CD8-positive, alpha-beta memory T cell (primary cell): ENCODE results near the gene FAM13A. TPM values are rescaled to one million over a fixed set of nuclear protein-coding genes. Genes with fewer than 3 reads are reported as not detected.

ENCODE experiments used
- CTCF ChIA-PET: fragments of 350-600 bp; sonication (Branson Sonifier 250); formaldehyde crosslinking; loops from one replicate; lab custom pipeline; 2021; ENCODE audit warnings: antibody characterized with exemption; lab: Charles Lee
- POLR2A ChIA-PET: fragments of 350-600 bp; sonication (Branson Sonifier 250); formaldehyde crosslinking; loops from one replicate; lab custom pipeline; 2021; ENCODE audit warnings: antibody characterized with exemption; lab: Charles Lee
- DNase-seq, 5 donors: peaks; one replicate each; pipeline versions ENCODE4 v3.0.0 to v3.0.0-alpha.2; 2020 to 2022; ENCODE audit warnings: mixed read lengths in 1 of 5
- H3K27ac ChIP-seq: one replicate; pipeline ENCODE4 v1.7.0; 2013; ENCODE audit warnings: low read depth, mild to moderate bottlenecking, low read length, moderate library complexity
- H3K27me3 ChIP-seq: 2 replicates; pipeline ENCODE4 v1.7.0; 2013; ENCODE audit warnings: low read length, mild to moderate bottlenecking; ENCODE audit not compliant: insufficient read depth, poor library complexity, severe bottlenecking
- H3K36me3 ChIP-seq: 2 replicates; pipeline ENCODE4 v1.7.0; 2013; ENCODE audit warnings: mild to moderate bottlenecking, low read length, moderate library complexity; ENCODE audit not compliant: insufficient read depth
- H3K4me1 ChIP-seq: 2 replicates; pipeline ENCODE4 v1.7.0; 2013; ENCODE audit warnings: mild to moderate bottlenecking, low read length, moderate library complexity; ENCODE audit not compliant: insufficient read depth
- H3K4me3 ChIP-seq: 2 replicates; pipeline ENCODE4 v1.7.0; 2013; ENCODE audit warnings: mild to moderate bottlenecking, low read length
- H3K9me3 ChIP-seq: 2 replicates; pipeline ENCODE4 v1.7.0; 2013; ENCODE audit warnings: mild to moderate bottlenecking, low read length
- H3K27ac Mint-ChIP-seq, 8 donors: one replicate each; pipeline ENCODE4 v1.8.0; 2020 to 2021; ENCODE audit warnings: mixed read lengths in 8 of 8, mild to moderate bottlenecking in 6 of 8, inconsistent platforms in 3 of 8, moderate library complexity in 3 of 8
- H3K27me3 Mint-ChIP-seq, 2 donors: one replicate each; pipeline ENCODE4 v1.8.0; 2020 to 2021; ENCODE audit warnings: mixed read lengths in 2 of 2, mild to moderate bottlenecking in 1 of 2, moderate library complexity in 1 of 2
- H3K36me3 Mint-ChIP-seq, 3 donors: one replicate each; pipeline ENCODE4 v1.8.0; 2020 to 2021; ENCODE audit warnings: mixed read lengths in 3 of 3, inconsistent platforms in 1 of 3, mild to moderate bottlenecking in 1 of 3
- H3K4me1 Mint-ChIP-seq, 3 donors: one replicate each; pipeline ENCODE4 v1.8.0; 2020 to 2021; ENCODE audit warnings: mixed read lengths in 3 of 3, inconsistent platforms in 1 of 3, mild to moderate bottlenecking in 1 of 3
- H3K4me3 Mint-ChIP-seq, 7 donors: one replicate each; pipeline ENCODE4 v1.8.0; 2020 to 2021; ENCODE audit warnings: mixed read lengths in 7 of 7, mild to moderate bottlenecking in 6 of 7, moderate library complexity in 4 of 7, inconsistent platforms in 2 of 7
- H3K9me3 Mint-ChIP-seq, 5 donors: one replicate each; pipeline ENCODE4 v1.8.0; 2020 to 2022; ENCODE audit warnings: mixed read lengths in 5 of 5, mild to moderate bottlenecking in 3 of 5, moderate library complexity in 2 of 5, inconsistent platforms in 1 of 5
- polyA plus RNA-seq: library from polyadenylated mRNA; unstranded; fragments of 300-500 nt; fragmentation: Illumina TruSeq; gene quantifications from one replicate; pipeline ENCODE4 v1.2.3, GENCODE V29; 2021
- total RNA-seq, 2 experiments: library from RNA; stranded (reverse); gene quantifications; one replicate each; pipeline ENCODE4 v1.2.3, GENCODE V29; 2021

The FAM13A gene
- total and polyA plus RNA-seq, 3 experiments from 2014 or later, result 1.4 to 1.6 (median 1.4) TPM

GRCh38 chr4:88976775-88977035, 80.3 kb downstream of the FAM13A start:
- Mint-ChIP-seq H3K4me1 (no peaks in the 10 kb centered on the region), H3K36me3 (peaks cover 0 to 3% (median 0%) of the 10 kb centered on the region in 3 donors), H3K27me3 (peaks cover 2 to 23% of the 10 kb centered on the region in 2 donors), H3K4me3 (no peak overlapping the region), H3K9me3 (peaks cover 5 to 8% (median 6%) of the 10 kb centered on the region in 5 donors), H3K27ac (no peak overlapping the region)
- Histone ChIP-seq H3K27me3 (no peaks in the 10 kb centered on the region), H3K9me3 (no peaks in the 10 kb centered on the region), H3K4me3 (no peak overlapping the region), H3K27ac (no peak overlapping the region), H3K36me3 (no peaks in the 10 kb centered on the region), H3K4me1 (no peaks in the 10 kb centered on the region)
- CTCF ChIA-PET, result no interaction called here
- POLR2A ChIA-PET, result no interaction called here
- DNase-seq, result no peak

DNA sequence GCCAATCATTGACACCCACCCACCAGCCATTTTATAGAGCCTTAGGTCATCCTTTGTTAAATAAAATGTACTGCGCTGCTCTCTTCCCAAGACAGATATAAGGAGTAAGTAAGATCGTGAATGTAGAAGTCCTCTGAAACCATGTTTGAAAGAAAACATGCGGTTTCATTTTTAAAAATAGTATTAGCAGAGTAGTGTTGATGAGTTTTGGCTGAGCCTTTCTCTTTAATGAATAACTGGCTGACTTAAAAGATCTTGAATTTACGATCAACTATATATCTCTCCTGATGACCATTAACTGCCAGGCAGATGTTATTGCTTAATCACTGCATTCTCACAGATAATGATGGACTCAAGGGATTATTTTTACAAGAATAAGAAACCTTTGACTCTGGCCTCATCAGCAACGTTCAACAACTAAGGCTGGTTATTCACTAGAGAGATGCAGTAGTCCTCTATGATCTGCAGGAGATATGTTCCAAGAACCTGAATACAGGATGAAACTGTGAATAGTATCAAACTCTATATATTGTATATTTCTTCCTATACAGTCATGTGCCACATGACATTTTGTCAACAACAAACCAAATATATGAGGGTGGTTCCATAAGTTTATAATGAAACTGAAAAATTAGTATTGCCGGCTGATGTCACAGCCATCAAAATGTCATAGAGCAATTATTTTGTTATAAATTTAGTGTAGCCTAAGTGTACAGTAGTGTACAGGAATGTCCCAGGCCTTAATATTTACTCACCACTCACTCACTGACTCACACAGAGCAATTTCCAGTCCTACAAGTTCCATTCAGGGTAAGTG, 80.8 kb downstream of the FAM13A start:
- H3K27me3 Mint-ChIP-seq, result peaks cover 2 to 23% of the 10 kb centered on the region in 2 donors
- H3K4me3 Mint-ChIP-seq, result no peak overlapping the region
- POLR2A ChIA-PET, result no interaction called here
- CTCF ChIA-PET, result no interaction called here
- Histone ChIP-seq H3K9me3 (no peaks in the 10 kb centered on the region), H3K36me3 (no peaks in the 10 kb centered on the region), H3K27me3 (no peaks in the 10 kb centered on the region), H3K4me1 (no peaks in the 10 kb centered on the region), H3K27ac (no peak overlapping the region), H3K4me3 (no peak overlapping the region)
- no peak overlapping the region for H3K27ac Mint-ChIP-seq
- H3K4me1 Mint-ChIP-seq, result no peaks in the 10 kb centered on the region
- H3K9me3 Mint-ChIP-seq, result peaks cover 5 to 8% (median 6%) of the 10 kb centered on the region in 5 donors
- DNase-seq, result no peak
- H3K36me3 Mint-ChIP-seq, result peaks cover 0 to 3% (median 0%) of the 10 kb centered on the region in 3 donors

DNA sequence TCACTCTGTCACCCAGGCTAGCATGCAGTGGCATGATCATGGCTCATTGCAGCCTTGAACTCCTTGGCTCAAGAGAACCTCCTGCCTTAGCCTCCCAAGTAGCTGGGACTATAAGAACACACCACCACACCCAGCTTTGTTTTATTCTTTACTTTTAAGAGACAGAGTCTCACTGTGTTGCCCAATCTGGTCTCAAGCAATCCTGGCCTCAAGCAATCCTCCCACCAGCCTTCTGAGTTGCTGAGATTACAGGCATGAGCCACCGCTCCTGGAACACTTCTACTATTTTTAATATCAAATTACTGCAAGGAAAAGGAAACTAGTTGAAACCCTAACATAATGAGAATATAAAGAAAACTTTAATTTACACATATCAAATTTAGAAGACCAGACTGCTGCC, 85.4 kb downstream of the FAM13A start:
- Histone ChIP-seq H3K9me3 (no peaks in the 10 kb centered on the region), H3K4me3 (no peak overlapping the region), H3K27ac (no peak overlapping the region), H3K27me3 (no peaks in the 10 kb centered on the region), H3K4me1 (no peaks in the 10 kb centered on the region), H3K36me3 (no peaks in the 10 kb centered on the region)
- Mint-ChIP-seq H3K27ac (no peak overlapping the region), H3K9me3 (peaks cover 5 to 8% (median 6%) of the 10 kb centered on the region in 5 donors), H3K4me1 (no peaks in the 10 kb centered on the region), H3K27me3 (peaks cover 2 to 22% of the 10 kb centered on the region in 2 donors), H3K36me3 (peaks cover 0 to 3% (median 0%) of the 10 kb centered on the region in 3 donors), H3K4me3 (no peak overlapping the region)
- no peak for DNase-seq
- ChIA-PET CTCF (no interaction called here), POLR2A (no interaction called here)

GRCh38 chr4:88969746-88970145, 87.2 kb downstream of the FAM13A start:
- no peaks in the 10 kb centered on the region for H3K27me3 ChIP-seq
- no peak overlapping the region for H3K4me3 ChIP-seq
- ChIA-PET CTCF (no interaction called here), POLR2A (no interaction called here)
- no peak for DNase-seq
- Mint-ChIP-seq H3K4me1 (no peaks in the 10 kb centered on the region), H3K9me3 (peaks cover 5 to 8% (median 6%) of the 10 kb centered on the region in 5 donors), H3K4me3 (no peak overlapping the region), H3K27ac (no peak overlapping the region), H3K27me3 (peaks cover 2 to 9% of the 10 kb centered on the region in 2 donors), H3K36me3 (peaks cover 0 to 3% (median 0%) of the 10 kb centered on the region in 3 donors)
- no peaks in the 10 kb centered on the region for H3K9me3 ChIP-seq
- no peaks in the 10 kb centered on the region for H3K4me1 ChIP-seq
- no peaks in the 10 kb centered on the region for H3K36me3 ChIP-seq
- H3K27ac ChIP-seq, result no peak overlapping the region

- no peaks in the 10 kb centered on the region for H3K4me1 ChIP-seq
- no peaks in the 10 kb centered on the region for H3K36me3 ChIP-seq
- no peaks in the 10 kb centered on the region for H3K27me3 ChIP-seq
- H3K9me3 Mint-ChIP-seq, result peaks cover 5 to 8% (median 6%) of the 10 kb centered on the region in 5 donors
- no peak for DNase-seq
- POLR2A ChIA-PET, result no interaction called here
- H3K4me3 Mint-ChIP-seq, result no peak overlapping the region
- H3K27ac ChIP-seq, result no peak overlapping the region
- H3K27me3 Mint-ChIP-seq, result peaks cover 2 to 6% of the 10 kb centered on the region in 2 donors
- CTCF ChIA-PET, result no interaction called here
- no peak overlapping the region for H3K4me3 ChIP-seq
- peaks cover 0 to 3% (median 0%) of the 10 kb centered on the region in 3 donors for H3K36me3 Mint-ChIP-seq
- no peaks in the 10 kb centered on the region for H3K4me1 Mint-ChIP-seq
- peak overlapping the region in 1 of 8 donors; percentile 52 for H3K27ac Mint-ChIP-seq
- H3K9me3 ChIP-seq, result no peaks in the 10 kb centered on the region
Measured at GRCh38 chr4:88969271-88969670, 87.7 kb downstream of the FAM13A start.

GRCh38 chr4:88967883-88968331, 89.1 kb downstream of the FAM13A start:
- Histone ChIP-seq H3K4me3 (no peak overlapping the region), H3K36me3 (no peaks in the 10 kb centered on the region), H3K4me1 (no peaks in the 10 kb centered on the region), H3K9me3 (no peaks in the 10 kb centered on the region), H3K27ac (no peak overlapping the region), H3K27me3 (no peaks in the 10 kb centered on the region)
- H3K4me3 Mint-ChIP-seq, result no peak overlapping the region
- H3K27me3 Mint-ChIP-seq, result peaks cover 0 to 3% of the 10 kb centered on the region in 2 donors
- ChIA-PET CTCF (no interaction called here), POLR2A (no interaction called here)
- no peak for DNase-seq
- no peak overlapping the region for H3K27ac Mint-ChIP-seq
- H3K9me3 Mint-ChIP-seq, result peaks cover 0 to 2% (median 0%) of the 10 kb centered on the region in 5 donors
- no peaks in the 10 kb centered on the region for H3K36me3 Mint-ChIP-seq
- H3K4me1 Mint-ChIP-seq, result no peaks in the 10 kb centered on the region

DNA sequence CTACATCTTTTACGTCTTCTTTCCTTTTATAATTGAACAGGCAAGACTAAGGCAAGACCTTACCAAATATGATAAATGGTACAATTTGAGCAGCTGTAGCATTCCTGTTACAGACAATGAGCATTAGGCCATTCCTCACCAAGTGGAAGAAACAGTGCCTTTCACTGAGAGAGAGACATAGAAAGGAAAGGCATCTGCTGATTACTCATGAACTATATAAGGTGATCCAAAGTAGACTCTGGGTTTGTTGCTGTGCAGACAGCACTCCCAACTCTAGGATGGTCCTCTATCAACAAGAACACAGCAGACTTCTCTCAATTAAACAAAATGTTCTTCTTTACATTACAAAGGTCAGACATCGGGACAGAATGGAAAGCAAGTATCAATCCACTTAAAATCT, 91.9 kb downstream of the FAM13A start:
- no peaks in the 10 kb centered on the region for H3K36me3 ChIP-seq
- Mint-ChIP-seq H3K4me1 (peaks cover 0 to 6% (median 0%) of the 10 kb centered on the region in 3 donors), H3K4me3 (no peak overlapping the region), H3K36me3 (no peaks in the 10 kb centered on the region), H3K27me3 (peaks cover 0 to 8% of the 10 kb centered on the region in 2 donors), H3K27ac (no peak overlapping the region), H3K9me3 (no peaks in the 10 kb centered on the region)
- ChIA-PET POLR2A (no interaction called here), CTCF (no interaction called here)
- H3K4me1 ChIP-seq, result peaks cover 7% of the 10 kb centered on the region
- no peak overlapping the region for H3K4me3 ChIP-seq
- no peaks in the 10 kb centered on the region for H3K9me3 ChIP-seq
- DNase-seq, result no peak
- no peak overlapping the region for H3K27ac ChIP-seq
- no peaks in the 10 kb centered on the region for H3K27me3 ChIP-seq

DNA sequence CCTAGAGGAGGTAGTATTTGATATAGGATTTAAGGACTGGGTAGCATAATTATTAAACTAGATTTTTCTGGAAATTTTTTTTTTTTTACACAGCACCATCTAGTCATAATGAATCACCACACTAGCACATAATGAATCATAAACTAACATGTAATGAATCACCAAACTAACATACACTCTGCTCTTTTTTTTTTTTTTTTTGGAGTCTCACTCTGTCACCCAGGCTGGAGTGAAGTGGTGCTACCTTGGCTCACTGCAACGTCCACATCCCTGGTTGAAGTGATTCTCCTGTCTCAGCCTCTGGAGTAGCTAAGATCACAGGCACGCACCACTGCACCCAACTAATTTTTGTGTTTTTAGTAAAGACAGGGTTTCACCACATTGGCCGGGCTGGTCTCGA, 92.5 kb downstream of the FAM13A start:
- no peaks in the 10 kb centered on the region for H3K36me3 ChIP-seq
- H3K27me3 ChIP-seq, result no peaks in the 10 kb centered on the region
- H3K36me3 Mint-ChIP-seq, result no peaks in the 10 kb centered on the region
- no peaks in the 10 kb centered on the region for H3K9me3 Mint-ChIP-seq
- peaks cover 7% of the 10 kb centered on the region for H3K4me1 ChIP-seq
- H3K27ac Mint-ChIP-seq, result no peak overlapping the region
- no peaks in the 10 kb centered on the region for H3K9me3 ChIP-seq
- DNase-seq, result no peak
- POLR2A ChIA-PET, result no interaction called here
- H3K4me1 Mint-ChIP-seq, result peaks cover 0 to 6% (median 0%) of the 10 kb centered on the region in 3 donors
- H3K27me3 Mint-ChIP-seq, result peaks cover 0 to 8% of the 10 kb centered on the region in 2 donors
- no peak overlapping the region for H3K4me3 Mint-ChIP-seq
- CTCF ChIA-PET, result no interaction called here
- no peak overlapping the region for H3K4me3 ChIP-seq
- no peak overlapping the region for H3K27ac ChIP-seq
